ENCODE data around the gene PLCB1.
"Not testable (repeated sequence)": the region's sequence is repeated elsewhere in the genome, so short reads cannot be mapped to it uniquely, and the experiment has no call there.

Gene PLCB1

DNA sequence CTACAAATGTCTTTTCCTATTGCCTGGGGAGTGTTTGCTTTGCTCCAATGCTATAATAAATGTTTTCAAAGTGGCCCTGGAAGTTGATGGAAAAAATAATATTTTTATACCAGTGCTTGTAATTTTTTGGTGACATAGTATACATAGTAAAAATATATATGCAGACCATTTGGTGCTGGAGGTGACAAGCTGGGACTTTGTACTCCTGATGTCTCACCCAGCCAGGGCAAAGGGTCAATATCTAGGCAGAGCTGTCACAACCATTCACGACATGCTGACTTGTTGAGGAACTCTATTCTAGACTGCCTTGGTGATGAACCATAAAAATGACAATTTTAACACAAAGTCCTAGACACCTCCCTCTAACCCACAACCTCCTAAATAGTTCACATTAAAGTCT is 203.0 kb downstream of the PLCB1 start:
- DNase-seq (ENCODE audit: low read depth): no peak

DNA sequence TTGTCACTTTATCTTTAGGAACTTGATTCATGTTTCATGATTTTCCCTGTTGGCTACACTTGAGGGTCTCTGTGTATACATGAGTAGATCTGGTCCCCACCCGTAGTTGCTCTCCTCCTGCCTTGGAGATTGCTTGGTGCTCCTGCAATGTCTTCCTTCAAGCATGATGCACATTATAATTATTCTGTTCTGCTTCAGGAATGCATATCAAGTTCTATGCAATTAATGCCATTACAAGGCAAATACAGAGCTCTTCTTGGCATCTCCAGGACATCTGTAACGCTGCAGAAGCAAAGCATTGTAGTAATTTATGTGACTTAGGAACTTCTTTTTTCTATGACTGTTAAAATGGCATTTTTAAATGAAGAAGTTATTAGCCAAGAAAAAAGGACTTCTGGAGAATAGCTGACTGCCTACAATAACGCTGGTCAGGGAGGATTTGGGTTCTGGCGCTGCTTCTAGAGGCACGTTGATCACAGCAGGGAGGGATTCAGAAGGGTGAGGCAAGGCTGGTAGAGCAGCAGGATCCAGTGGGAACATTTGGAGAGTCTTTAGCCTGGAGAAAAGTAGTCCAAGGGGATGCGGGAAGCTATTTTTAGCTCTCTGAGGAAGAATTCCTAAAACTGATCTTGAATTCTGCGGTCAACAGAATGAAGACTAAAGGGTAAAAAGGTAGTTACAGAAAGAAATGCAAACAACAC is 203.6 kb downstream of the PLCB1 start:
- no peak for DNase-seq (ENCODE audit: low read depth)

DNA sequence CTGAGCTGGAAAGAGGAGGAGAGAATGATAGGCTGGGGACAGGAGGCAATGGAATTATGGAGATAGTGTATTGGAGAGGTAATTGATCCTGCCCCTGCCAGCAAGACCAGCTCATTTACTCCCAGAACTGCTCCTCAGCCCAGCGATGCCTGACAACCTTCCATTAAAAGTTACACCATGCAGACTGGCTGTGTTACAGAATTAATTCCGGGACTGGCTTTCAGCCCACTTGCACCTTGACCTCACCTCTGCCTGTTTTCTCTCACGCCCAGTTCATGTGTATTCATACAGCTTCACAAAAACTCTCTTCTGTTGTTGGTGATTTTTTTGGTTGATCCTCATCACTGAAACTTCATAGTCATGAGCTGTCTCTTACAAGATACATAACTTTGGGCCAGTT is 207.3 kb downstream of the PLCB1 start:
- DNase-seq (ENCODE audit: low read depth): no peak

DNA sequence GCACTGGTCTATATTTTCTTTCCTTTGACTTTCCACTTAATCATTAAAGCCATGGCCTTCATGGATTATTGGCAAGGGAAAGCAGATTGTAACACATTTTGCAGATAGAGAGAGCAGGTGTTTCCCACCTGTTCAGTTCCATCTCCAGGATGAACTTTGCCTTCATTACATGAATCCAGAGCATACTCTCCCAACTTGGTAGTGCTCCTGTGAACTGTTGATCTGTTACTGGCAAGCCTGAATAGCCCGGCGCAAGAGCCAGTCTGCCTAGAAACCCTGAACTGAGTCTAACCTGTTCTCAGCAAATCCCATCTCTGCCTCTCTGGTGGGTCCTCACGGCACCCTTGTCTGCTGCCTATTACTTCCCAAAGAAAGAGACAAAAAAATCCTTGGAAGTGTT is 210.3 kb downstream of the PLCB1 start:
- DNase-seq (ENCODE audit: low read depth): no peak

DNA sequence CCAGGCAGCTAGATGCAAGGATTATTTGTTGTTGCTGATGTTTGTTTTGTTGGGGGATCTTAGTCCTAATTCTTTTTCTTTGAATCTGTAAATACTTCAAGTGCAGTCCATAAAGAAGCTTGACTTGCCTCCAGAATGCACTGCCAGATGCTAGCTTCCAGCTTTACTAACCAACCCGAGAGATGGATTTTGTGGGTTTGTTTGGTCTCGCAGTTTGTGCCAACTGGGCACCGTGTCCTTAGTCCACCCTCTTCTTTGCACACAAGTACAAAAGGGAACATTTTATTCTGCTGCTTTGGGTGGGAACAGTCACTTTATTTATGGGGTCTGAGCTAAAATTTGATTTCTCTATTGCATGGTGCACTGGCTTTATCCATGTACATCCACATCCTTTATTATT is 212.0 kb downstream of the PLCB1 start:
- no peak for DNase-seq (ENCODE audit: low read depth)

GRCh38 chr20:8344631-8345030 is 212.6 kb downstream of the PLCB1 start:
- DNase-seq (ENCODE audit: low read depth): no peak

DNA sequence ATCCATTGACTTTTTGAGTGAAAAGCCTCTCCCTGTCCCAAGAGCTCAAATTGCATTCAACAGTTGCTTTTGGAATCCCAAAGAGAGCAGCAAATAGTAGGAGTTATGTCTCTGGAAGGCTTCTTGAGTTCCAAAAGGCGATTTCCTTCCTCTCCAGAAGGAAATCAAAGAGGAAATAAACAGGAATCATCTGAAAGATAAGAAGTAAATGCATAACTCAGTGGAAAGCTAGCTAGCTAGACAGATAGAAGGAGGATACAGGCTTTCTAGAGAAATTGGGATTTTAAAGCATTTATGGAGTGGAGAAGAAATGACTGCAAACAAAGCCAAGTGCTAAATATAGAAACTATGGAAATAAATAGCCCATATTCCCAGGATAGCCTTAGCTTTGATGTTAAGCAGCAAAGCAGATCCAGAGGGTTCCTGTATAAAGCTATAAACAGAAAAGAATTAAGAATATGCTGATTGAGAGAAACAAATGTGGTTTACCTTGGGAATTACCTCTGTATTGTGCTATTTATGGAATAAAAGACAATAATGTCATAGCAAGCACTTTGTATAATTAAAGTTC is 214.7 kb downstream of the PLCB1 start:
- no peak for DNase-seq (ENCODE audit: low read depth)

GRCh38 chr20:8350225-8350624 is 218.2 kb downstream of the PLCB1 start:
- DNase-seq (ENCODE audit: low read depth): not testable (repeated sequence)

GRCh38 chr20:8352486-8352885 is 220.4 kb downstream of the PLCB1 start:
- DNase-seq (ENCODE audit: low read depth): no peak

DNA sequence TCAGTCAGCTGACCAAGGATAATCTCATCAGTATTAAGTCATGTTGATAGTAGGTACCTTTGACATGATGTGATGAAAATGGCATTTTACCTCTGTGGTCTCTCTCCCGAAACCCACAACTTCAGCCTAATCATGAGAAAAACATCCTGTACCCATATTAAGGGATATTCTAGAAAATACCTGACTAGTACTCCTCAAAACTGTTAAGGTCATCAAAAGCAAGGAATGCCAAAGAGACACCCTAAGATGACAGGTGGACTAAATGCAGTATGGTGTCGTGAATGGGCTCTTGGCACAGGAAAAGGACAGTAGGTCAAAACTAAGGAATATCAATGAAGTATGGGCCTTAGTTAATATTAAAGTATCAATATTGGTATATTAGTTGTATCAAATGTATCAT is 221.4 kb downstream of the PLCB1 start:
- no peak for DNase-seq (ENCODE audit: low read depth)

- DNase-seq (ENCODE audit: low read depth): no peak
Observed at GRCh38 chr20:8355453-8355852, 223.4 kb downstream of the PLCB1 start.

GRCh38 chr20:8356806-8357205 is 224.7 kb downstream of the PLCB1 start:
- DNase-seq (ENCODE audit: low read depth): no peak

DNA sequence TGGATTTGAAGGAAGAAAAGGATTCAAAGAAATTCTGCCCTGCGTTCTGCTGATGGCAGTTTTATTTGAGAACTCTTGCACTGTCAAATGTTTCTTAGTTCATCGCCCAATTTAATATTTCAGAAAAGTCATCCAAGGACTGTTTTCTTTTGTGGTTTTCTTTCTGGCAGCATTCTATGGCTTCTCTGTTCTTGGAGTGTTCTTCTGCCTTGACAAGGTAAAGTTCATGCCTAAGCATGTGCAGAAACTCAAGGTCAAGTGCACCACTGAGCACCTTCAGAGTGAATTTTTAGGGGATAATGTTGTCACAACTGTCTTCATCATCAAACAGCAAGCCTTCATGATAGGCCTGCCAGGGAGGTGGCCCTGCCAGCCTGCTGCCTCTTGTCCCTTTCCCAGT is 225.6 kb downstream of the PLCB1 start:
- DNase-seq (ENCODE audit: low read depth): no peak

- no peak for DNase-seq (ENCODE audit: low read depth)
Observed at GRCh38 chr20:8360035-8360434, 228.0 kb downstream of the PLCB1 start.

DNA sequence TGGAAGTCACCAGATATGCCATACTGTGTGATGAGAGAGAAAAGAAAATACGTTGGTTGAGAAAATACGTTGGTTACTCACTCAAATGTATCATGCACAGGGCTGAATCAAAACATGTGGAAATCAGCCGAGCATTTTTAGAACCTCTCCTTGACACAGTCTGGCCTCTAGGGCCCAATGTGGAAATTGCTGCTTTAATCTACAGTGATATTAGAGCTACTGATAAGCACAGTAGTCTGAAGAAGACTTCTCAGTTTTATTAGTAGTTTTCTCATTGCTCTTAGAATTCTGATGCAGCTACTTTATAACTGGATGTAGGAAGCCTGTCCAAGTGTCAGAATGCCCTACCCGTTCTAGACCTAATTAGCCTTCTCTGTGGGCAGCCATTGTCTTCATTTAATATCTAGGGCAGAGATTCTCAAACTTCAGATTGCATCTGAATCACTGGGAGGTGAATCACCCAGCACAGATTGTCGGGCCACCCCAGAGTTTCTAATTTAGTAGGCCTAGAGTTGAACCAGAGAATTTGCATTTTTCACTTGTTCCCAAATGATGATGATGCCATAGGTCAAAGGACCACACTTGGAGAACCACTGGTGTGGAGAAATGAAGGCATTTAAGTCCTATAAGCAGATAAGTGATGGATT is 229.1 kb downstream of the PLCB1 start:
- no peak for DNase-seq (ENCODE audit: low read depth)

DNA sequence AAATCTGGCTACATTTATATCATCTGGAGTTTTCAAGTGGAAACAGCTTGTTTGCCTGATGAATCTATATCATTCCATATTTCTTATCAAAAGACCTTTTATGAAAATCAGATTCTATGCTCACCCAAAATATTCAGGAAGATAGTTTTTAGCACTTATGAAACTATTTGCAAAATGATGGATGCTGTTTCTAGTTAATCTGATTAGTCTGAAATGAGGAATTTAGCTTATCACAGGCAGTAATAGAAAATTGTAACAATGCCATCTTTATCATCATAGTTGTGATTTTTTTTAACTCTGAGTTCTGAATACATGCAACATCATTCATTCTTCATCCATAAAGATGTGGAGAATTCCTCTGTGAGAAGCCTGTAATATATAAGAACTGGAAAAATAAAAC is 229.7 kb downstream of the PLCB1 start:
- DNase-seq (ENCODE audit: low read depth): no peak

GRCh38 chr20:8362457-8362856 is 230.4 kb downstream of the PLCB1 start:
- DNase-seq (ENCODE audit: low read depth): no peak

GRCh38 chr20:8363970-8364733 is 232.1 kb downstream of the PLCB1 start:
- no peak for DNase-seq (ENCODE audit: low read depth)

- DNase-seq (ENCODE audit: low read depth): no peak
Observed at GRCh38 chr20:8364734-8365078, 232.6 kb downstream of the PLCB1 start.

DNA sequence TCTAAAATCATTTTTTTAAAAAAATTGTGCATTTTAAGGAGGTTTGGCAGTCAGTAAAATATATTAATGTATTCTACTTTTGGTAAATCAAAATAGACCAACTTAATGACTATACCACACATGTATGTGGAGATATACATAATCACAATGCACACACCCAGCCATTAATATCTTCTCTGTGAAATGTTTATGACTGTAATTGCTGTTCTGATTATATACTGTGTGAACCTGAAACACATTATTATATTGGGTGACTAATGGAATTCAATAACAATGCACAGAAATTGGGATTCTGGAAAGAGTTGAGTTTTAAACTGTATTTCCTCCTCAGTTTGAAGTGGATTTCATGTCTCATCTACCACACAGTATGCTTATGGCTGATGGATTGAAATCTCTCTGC is 233.6 kb downstream of the PLCB1 start:
- DNase-seq (ENCODE audit: low read depth): no peak

GRCh38 chr20:8366303-8366923 is 234.3 kb downstream of the PLCB1 start:
- DNase-seq (ENCODE audit: low read depth): no peak

DNA sequence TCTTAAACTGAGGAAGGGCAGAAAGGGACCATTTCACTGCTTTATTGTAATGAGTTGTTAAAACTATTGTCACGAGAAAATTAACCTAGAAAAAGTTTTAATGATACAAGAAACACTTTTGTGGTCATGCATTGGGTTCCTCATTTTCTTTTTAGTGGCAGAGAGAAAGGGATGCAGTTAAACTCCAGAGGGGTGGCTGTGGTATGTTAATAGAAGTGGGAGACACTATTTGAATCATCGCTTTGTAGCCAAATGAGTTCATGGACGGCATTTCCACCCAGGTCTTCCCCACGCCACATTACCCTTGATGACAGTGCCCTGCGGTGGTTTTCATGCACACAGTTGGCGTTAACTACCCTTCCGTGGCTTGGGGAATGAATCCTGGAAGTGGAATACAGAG is 235.6 kb downstream of the PLCB1 start:
- DNase-seq (ENCODE audit: low read depth): no peak

DNA sequence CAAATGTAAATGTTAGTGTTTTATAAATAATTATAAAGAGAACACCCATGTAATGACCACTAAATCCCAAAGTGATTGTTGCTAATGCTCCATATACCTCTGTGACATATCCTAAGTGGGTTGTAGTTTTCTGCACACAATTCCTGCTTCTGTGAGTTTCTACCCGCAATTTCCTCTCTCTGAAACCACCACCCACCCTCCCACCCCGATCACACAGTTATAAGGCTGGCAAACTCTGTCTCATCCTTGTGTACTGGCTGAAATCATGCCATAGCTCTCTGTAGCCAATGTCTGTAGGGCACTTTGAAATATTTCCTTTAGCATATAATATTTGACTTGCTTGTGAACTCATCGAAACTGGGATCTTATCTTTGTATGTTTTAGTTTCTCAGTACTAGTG is 236.6 kb downstream of the PLCB1 start:
- no peak for DNase-seq (ENCODE audit: low read depth)
